22Rv1 (cell line): ENCODE data around the gene XDH.

ENCODE experiments used
- H3K27ac ChIP-seq: fragments of 450-650 bp; 2 replicates; pipeline ENCODE4 v1.5.1; 2017
- CTCF ChIP-seq: fragments of 450-650 bp; IDR thresholded peaks from 2 replicates; pipeline ENCODE4 v1.5.1; 2017; ENCODE audit warnings: mild to moderate bottlenecking
- ZFX ChIP-seq: fragments of 450-650 bp; IDR thresholded peaks from 2 replicates; pipeline ENCODE4 v1.6.1; 2017; ENCODE audit warnings: antibody characterized with exemption, borderline replicate concordance

Gene XDH

GRCh38 chr2:31349684-31350083, 64.9 kb downstream of the XDH start:
- H3K27ac ChIP-seq: no peak overlapping the region
- TF ChIP-seq CTCF (no peak), ZFX (no peak)

GRCh38 chr2:31349160-31349559, 65.4 kb downstream of the XDH start:
- no peak overlapping the region for H3K27ac ChIP-seq
- TF ChIP-seq CTCF (no peak), ZFX (no peak)

GRCh38 chr2:31348618-31349017, 65.9 kb downstream of the XDH start:
- H3K27ac ChIP-seq: no peak overlapping the region
- no peak for TF ChIP-seq ZFX
- no peak for TF ChIP-seq CTCF

- no peak for TF ChIP-seq ZFX
- TF ChIP-seq CTCF: no peak
Measured at GRCh38 chr2:31347750-31348149, 66.8 kb downstream of the XDH start.

GRCh38 chr2:31347319-31347718, 67.2 kb downstream of the XDH start:
- TF ChIP-seq CTCF: no peak
- no peak overlapping the region for H3K27ac ChIP-seq

More at GRCh38 chr2:31347750-31348149, 66.8 kb downstream of the XDH start:
- H3K27ac ChIP-seq: no peak overlapping the region

DNA sequence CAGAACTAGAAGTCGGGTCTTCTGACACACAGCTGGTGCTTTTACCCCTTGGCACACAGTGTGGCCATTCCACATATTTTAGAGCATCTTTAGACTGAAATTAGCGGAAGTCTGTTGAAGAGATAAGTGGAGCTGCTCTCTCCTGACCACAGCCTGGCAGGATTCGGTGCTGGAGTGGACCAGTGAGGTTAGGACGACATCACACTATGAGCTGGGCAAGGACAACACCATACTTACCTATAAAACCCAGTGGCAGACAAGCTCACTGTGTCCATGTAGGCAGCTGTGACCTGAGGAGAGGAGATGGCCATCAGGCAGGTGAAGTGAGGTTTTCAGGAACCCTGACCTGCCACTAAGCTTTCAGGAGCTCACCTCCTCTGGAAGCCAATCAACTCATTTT, 70.1 kb downstream of the XDH start:
- TF ChIP-seq ZFX (no peak), CTCF (no peak)
- H3K27ac ChIP-seq: no peak overlapping the region

DNA sequence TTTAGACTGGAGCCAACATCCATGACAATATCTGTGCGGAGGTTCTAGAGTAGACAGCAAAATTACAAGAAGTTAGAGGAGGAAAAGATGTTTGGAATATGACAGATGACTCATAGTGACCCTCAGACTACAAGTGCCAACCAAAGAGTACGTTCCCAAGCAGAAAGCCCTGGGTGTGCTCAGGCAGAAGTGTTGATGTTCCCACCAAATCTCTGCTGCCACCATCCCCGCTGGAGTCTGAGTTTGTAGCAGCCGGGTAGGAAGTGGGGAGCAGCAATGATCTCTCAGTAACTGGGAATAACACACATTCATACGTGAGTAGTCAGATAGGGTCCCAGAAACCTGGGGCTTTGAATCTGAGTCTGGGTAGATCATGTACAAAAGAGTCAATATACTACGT, 73.2 kb downstream of the XDH start:
- no peak overlapping the region for H3K27ac ChIP-seq
- TF ChIP-seq CTCF (no peak), ZFX (no peak)
